ENCODE results near the gene SPECC1L.

- TF ChIP-seq CTCF (IDR thresholded peaks at IDR 0.05) (no peak), POLR2A (IDR thresholded peaks at IDR 0.05) (no peak)
Measured at GRCh38 chr22:24414523-24414922, 143.9 kb downstream of the SPECC1L start.

All from uterus (tissue), 2 donors.